ENCODE measurements around the gene XCL1. TPM values are rescaled to one million over a fixed set of nuclear protein-coding genes. Genes with fewer than 3 reads are reported as not detected.
A peak's percentile ranks its signal among the peaks of the same experiment; 100 is the strongest.

XCL1 gene
- total RNA-seq, 1 experiment from 2014 or later = not detected

DNA sequence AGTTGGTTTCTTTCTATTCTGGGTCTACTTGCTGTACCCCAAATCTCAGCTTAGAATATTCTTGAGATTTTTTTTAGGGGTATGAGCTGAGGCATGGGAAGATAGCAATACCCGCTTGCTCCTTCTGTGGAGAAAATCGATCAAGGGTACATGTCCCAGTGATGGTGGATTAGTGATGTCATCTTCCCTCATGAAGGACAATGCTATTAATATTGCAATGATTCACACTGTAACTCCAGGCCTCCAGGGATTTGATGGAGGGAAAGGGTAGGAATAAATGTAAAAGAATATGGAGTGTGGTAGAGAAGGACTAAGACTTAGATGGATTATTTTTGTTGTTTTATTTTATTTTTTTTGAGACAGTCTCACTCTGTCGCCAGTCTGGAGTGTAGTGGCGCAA is 47.4 kb downstream of the XCL1 start:
- intact Hi-C loops (cut with micrococcal nuclease) = no loop called here
- TF ChIP-seq EZH2 (IDR thresholded peaks at IDR 0.05; ENCODE audit: low read length, unreplicated experiment) = no peak
- POLR2A ChIA-PET (ENCODE audit: unreplicated experiment) = no interaction called here
- H3K27me3 ChIP-seq (ENCODE audit: low read length) = no peaks in the 10 kb centered on the region
- no peak overlapping the region for H2AFZ ChIP-seq (ENCODE audit: low read length)
- H3K9ac ChIP-seq (ENCODE audit: low read length) = no peak overlapping the region
- H3K9me2 ChIP-seq (replicated peaks; ENCODE audit: low read length) = no peaks in the 10 kb centered on the region
- no peaks in the 10 kb centered on the region for H4K20me1 ChIP-seq (ENCODE audit: low read length)
- no peak overlapping the region for H3K4me3 ChIP-seq (ENCODE audit: low read length)
- ATAC-seq (no peak), DNase-seq (no peak)
- CTCF ChIA-PET = interaction anchor here (0.6 to 1.3 kb wide), 2 partner anchors 21 to 484 kb away, joined by 3 to 5 read pairs; no protein-coding TSS in a partner anchor
- no peaks in the 10 kb centered on the region for H3K79me2 ChIP-seq (ENCODE audit: low read length)
- BruUV-seq (replicated peaks) = no TSS peak
- peaks cover 33% of the 10 kb centered on the region for H3K4me1 ChIP-seq (ENCODE audit: insufficient read depth, low read length)
- no peaks in the 10 kb centered on the region for H3K9me3 ChIP-seq (ENCODE audit: low read length)
- no peaks in the 10 kb centered on the region for H3K36me3 ChIP-seq (ENCODE audit: low read depth, low read length)
- H3K4me2 ChIP-seq (ENCODE audit: low read length) = no peak overlapping the region
- no peak overlapping the region for H3K27ac ChIP-seq (ENCODE audit: low read length)
- peaks cover 7% of the 10 kb centered on the region for H3F3A ChIP-seq (ENCODE audit: low read length, unreplicated experiment)

DNA sequence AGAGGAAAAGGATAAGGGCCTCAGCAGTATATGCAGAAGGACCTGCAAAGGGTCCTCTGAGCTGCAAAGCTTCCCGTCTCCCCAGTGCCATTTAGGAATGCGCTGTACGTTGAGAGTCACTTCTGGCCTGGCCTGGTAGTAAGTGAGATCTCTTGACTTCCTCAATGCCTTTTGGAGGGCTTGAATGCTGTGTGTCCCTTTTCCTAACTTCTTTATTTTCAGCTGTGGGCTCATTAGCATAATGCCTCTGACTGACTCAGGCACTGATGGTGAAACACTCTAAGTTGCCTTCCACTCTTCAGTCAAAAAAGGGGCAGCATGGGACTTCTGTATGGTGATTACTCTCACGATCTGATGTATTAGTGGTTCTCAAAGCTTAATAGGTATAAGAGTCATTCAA is 49.9 kb downstream of the XCL1 start:
- H3K9me2 ChIP-seq (replicated peaks; ENCODE audit: low read length) = no peaks in the 10 kb centered on the region
- ATAC-seq = no peak
- H3K27ac ChIP-seq (ENCODE audit: low read length) = no peak overlapping the region
- no peak overlapping the region for H3K4me2 ChIP-seq (ENCODE audit: low read length)
- intact Hi-C loops (cut with micrococcal nuclease) = loop anchor here (5.0 kb wide), 1 partner anchor 741 kb away; the partner anchor contains the start of genes BLZF1 and NME7
- no TSS peak for BruUV-seq (replicated peaks)
- ChIA-PET POLR2A (ENCODE audit: unreplicated experiment) (no interaction called here), CTCF (no interaction called here)
- peaks cover 45% of the 10 kb centered on the region for H3K4me1 ChIP-seq (ENCODE audit: insufficient read depth, low read length)
- no peaks in the 10 kb centered on the region for H3K27me3 ChIP-seq (ENCODE audit: low read length)
- DNase-seq = no peak
- no peak overlapping the region for H3K9ac ChIP-seq (ENCODE audit: low read length)
- peaks cover 7% of the 10 kb centered on the region for H3F3A ChIP-seq (ENCODE audit: low read length, unreplicated experiment)
- no peak overlapping the region for H2AFZ ChIP-seq (ENCODE audit: low read length)
- no peaks in the 10 kb centered on the region for H4K20me1 ChIP-seq (ENCODE audit: low read length)
- TF ChIP-seq, protein P1, sequence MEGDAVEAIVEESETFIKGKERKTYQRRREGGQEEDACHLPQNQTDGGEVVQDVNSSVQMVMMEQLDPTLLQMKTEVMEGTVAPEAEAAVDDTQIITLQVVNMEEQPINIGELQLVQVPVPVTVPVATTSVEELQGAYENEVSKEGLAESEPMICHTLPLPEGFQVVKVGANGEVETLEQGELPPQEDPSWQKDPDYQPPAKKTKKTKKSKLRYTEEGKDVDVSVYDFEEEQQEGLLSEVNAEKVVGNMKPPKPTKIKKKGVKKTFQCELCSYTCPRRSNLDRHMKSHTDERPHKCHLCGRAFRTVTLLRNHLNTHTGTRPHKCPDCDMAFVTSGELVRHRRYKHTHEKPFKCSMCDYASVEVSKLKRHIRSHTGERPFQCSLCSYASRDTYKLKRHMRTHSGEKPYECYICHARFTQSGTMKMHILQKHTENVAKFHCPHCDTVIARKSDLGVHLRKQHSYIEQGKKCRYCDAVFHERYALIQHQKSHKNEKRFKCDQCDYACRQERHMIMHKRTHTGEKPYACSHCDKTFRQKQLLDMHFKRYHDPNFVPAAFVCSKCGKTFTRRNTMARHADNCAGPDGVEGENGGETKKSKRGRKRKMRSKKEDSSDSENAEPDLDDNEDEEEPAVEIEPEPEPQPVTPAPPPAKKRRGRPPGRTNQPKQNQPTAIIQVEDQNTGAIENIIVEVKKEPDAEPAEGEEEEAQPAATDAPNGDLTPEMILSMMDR (conservative IDR thresholded peaks at IDR 0.05; ENCODE audit: low read depth, low read length) = no peak
- no peak for TF ChIP-seq EZH2phosphoT487 (IDR thresholded peaks at IDR 0.05; ENCODE audit: borderline replicate concordance, low read length)
- TF ChIP-seq EZH2 (IDR thresholded peaks at IDR 0.05; ENCODE audit: low read length, unreplicated experiment) = no peak
- no peaks in the 10 kb centered on the region for H3K9me3 ChIP-seq (ENCODE audit: low read length)
- H3K79me2 ChIP-seq (ENCODE audit: low read length) = no peaks in the 10 kb centered on the region
- no peaks in the 10 kb centered on the region for H3K36me3 ChIP-seq (ENCODE audit: low read depth, low read length)
- H3K4me3 ChIP-seq (ENCODE audit: low read length) = no peak overlapping the region

DNA sequence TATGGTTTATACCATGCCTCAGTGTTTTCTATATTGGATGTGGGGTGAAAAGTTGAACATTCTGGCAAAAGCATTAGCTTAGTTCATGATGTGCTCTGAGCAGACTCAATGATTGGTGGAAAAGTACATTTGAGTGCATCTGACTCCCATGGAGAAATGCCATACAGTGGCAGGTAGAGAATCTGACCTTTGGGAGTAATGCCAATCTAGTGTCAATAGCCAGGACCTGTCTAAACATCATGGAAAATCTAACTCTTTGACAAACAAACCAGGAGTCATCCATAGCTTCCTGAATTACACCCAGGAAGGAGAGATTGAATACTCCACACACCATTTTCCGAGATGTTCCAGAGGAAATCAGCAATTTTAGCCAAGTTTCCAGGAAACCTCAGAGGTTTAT is 51.0 kb downstream of the XCL1 start:
- Histone ChIP-seq H3K9ac (ENCODE audit: low read length) (no peak overlapping the region), H3F3A (ENCODE audit: low read length, unreplicated experiment) (peaks cover 7% of the 10 kb centered on the region), H2AFZ (ENCODE audit: low read length) (no peak overlapping the region), H3K4me3 (ENCODE audit: low read length) (no peak overlapping the region), H3K4me2 (ENCODE audit: low read length) (peak overlapping the region; percentile 52; the same call in 1 of the 2 replicates), H3K4me1 (ENCODE audit: insufficient read depth, low read length) (peaks cover 45% of the 10 kb centered on the region), H3K9me3 (ENCODE audit: low read length) (no peaks in the 10 kb centered on the region), H4K20me1 (ENCODE audit: low read length) (no peaks in the 10 kb centered on the region), H3K27ac (ENCODE audit: low read length) (peak overlapping the region; percentile 84), H3K36me3 (ENCODE audit: low read depth, low read length) (no peaks in the 10 kb centered on the region), H3K79me2 (ENCODE audit: low read length) (no peaks in the 10 kb centered on the region), H3K9me2 (replicated peaks; ENCODE audit: low read length) (no peaks in the 10 kb centered on the region), H3K27me3 (ENCODE audit: low read length) (no peaks in the 10 kb centered on the region)
- TF ChIP-seq EZH2 (IDR thresholded peaks at IDR 0.05; ENCODE audit: low read length, unreplicated experiment) = no peak
- no peak for TF ChIP-seq EZH2phosphoT487 (IDR thresholded peaks at IDR 0.05; ENCODE audit: borderline replicate concordance, low read length)
- TF ChIP-seq, protein P1 (conservative IDR thresholded peaks at IDR 0.05; ENCODE audit: low read depth, low read length) = no peak
- no TSS peak for BruUV-seq (replicated peaks)
- ChIA-PET CTCF (no interaction called here), POLR2A (ENCODE audit: unreplicated experiment) (no interaction called here)
- intact Hi-C loops (cut with micrococcal nuclease) = loop anchor here (5.0 kb wide), 1 partner anchor 740 kb away; the partner anchor contains the start of genes BLZF1 and NME7
- DNase-seq (peak; percentile 82), ATAC-seq (no peak)

Data from PC-3 (cell line).